H1 (cell line): Measurements from ENCODE around the gene FRMD5. TPM values are rescaled to one million over a fixed set of nuclear protein-coding genes. Genes with fewer than 3 reads are reported as not detected.

Experiments used
- CTCF ChIA-PET: fragments of 300-600 bp; sonication (Branson Sonifier 250); formaldehyde crosslinking; loops from one replicate; lab custom pipeline; 2021; ENCODE audit not compliant: partially characterized antibody; lab: Charles Lee
- POLR2A ChIA-PET: fragments of 300-600 bp; sonication (Branson Sonifier 250); formaldehyde crosslinking; loops from one replicate; lab custom pipeline; 2021; ENCODE audit warnings: inconsistent platforms; ENCODE audit not compliant: partially characterized antibody; lab: Charles Lee
- DNase-seq, 2 experiments: peaks; one replicate each; pipeline versions ENCODE4 v3.0.0 to v3.0.0-alpha.2; 2010 to 2022; ENCODE audit warnings: low spot score in 2 of 2, low read depth in 1 of 2, mixed read lengths in 1 of 2
- FAIRE-seq: peaks from 2 replicates; lab custom pipeline; 2011; peaks lifted over from hg19 to GRCh38; lab: Jason Lieb, UNC
- H2AFZ ChIP-seq: 2 replicates; pipeline ENCODE4 v1.8.1; 2012; ENCODE audit warnings: low read length, inconsistent platforms
- H2AK5ac ChIP-seq: 2 replicates; pipeline ENCODE4 v1.6.1; 2013; ENCODE audit warnings: low read depth, low read length
- H2BK120ac ChIP-seq: replicated peaks from 2 replicates; pipeline ENCODE3; 2013; ENCODE audit warnings: low read depth, low read length, inconsistent platforms
- H2BK12ac ChIP-seq: 2 replicates; pipeline ENCODE4 v1.6.1; 2013; ENCODE audit warnings: low read depth, low read length
- H2BK15ac ChIP-seq: 2 replicates; pipeline ENCODE4 v1.6.1; 2013; ENCODE audit warnings: low read length
- H2BK20ac ChIP-seq: 2 replicates; pipeline ENCODE4 v1.6.1; 2013; ENCODE audit warnings: low read length
- H2BK5ac ChIP-seq: 2 replicates; pipeline ENCODE4 v1.6.1; 2013; ENCODE audit warnings: low read depth, low read length
- H3K14ac ChIP-seq: 2 replicates; pipeline ENCODE4 v1.6.1; 2013; ENCODE audit warnings: inconsistent platforms; ENCODE audit not compliant: insufficient read length
- H3K18ac ChIP-seq: 2 replicates; pipeline ENCODE4 v1.6.1; 2013; ENCODE audit warnings: low read length; ENCODE audit errors: extremely low read depth
- H3K23ac ChIP-seq: 2 replicates; pipeline ENCODE4 v1.6.1; 2013; ENCODE audit warnings: inconsistent platforms; ENCODE audit not compliant: insufficient read length
- H3K23me2 ChIP-seq: 2 replicates; pipeline ENCODE4 v1.6.1; 2013; ENCODE audit warnings: low read depth, low read length
- H3K27ac ChIP-seq: 2 replicates; pipeline ENCODE4 v1.6.1; 2011; ENCODE audit warnings: low read depth, low read length, inconsistent platforms
- H3K27me3 ChIP-seq, 4 experiments: replicated peaks in 1 of 4; 1 replicate in 1 of 4; 2 replicates in 3 of 4; pipeline versions ENCODE4 v1.6.1 to v1.8.1; 2011 to 2013; ENCODE audit warnings: low read length in 3 of 4, mild to moderate bottlenecking in 3 of 4, inconsistent platforms in 2 of 4, mixed read lengths in 2 of 4, moderate library complexity in 1 of 4; ENCODE audit not compliant: control insufficient read depth in 3 of 4, insufficient read depth in 3 of 4; ENCODE audit errors: extremely low read depth in 1 of 4
- H3K36me3 ChIP-seq, 4 experiments: 2 replicates each; pipeline versions ENCODE4 v1.6.1 to v1.8.1; 2011 to 2013; ENCODE audit warnings: mild to moderate bottlenecking in 4 of 4, low read length in 3 of 4, moderate library complexity in 2 of 4, control low read depth in 1 of 4, inconsistent platforms in 1 of 4; ENCODE audit not compliant: insufficient read depth in 4 of 4, control insufficient read depth in 2 of 4
- H3K4ac ChIP-seq: replicated peaks from 2 replicates; pipeline ENCODE3; 2013; ENCODE audit warnings: low read length, low read depth, mixed read lengths, inconsistent platforms; ENCODE audit not compliant: insufficient read length
- H3K4me1 ChIP-seq, 4 experiments: replicated peaks in 1 of 4; 1 replicate in 1 of 4; 2 replicates in 3 of 4; pipeline versions ENCODE4 v1.6.1 to v1.8.1; 2011 to 2013; ENCODE audit warnings: low read length in 3 of 4, inconsistent platforms in 2 of 4, mixed read lengths in 1 of 4; ENCODE audit not compliant: insufficient read depth in 4 of 4, control insufficient read depth in 3 of 4
- H3K4me2 ChIP-seq, 2 experiments: 2 replicates each; pipeline versions ENCODE4 v1.6.1 to v1.8.1; 2011 to 2013; ENCODE audit warnings: low read depth in 2 of 2, low read length in 2 of 2, control low read depth in 1 of 2, inconsistent platforms in 1 of 2, mild to moderate bottlenecking in 1 of 2; ENCODE audit not compliant: insufficient read depth in 1 of 2
- H3K4me3 ChIP-seq, 4 experiments: fragments of 200-600, 300-600 bp in 1 of 4; sonication (generic), shearing (Covaris generic), sonication (Bioruptor Twin) in 1 of 4; 2 replicates each; pipeline versions ENCODE4 v1.5.1 to v1.8.1; 2011 to 2016; ENCODE audit warnings: low read length in 4 of 4, low read depth in 3 of 4, control low read depth in 2 of 4, inconsistent platforms in 2 of 4, mild to moderate bottlenecking in 2 of 4, mixed read lengths in 1 of 4, moderate library complexity in 1 of 4; ENCODE audit not compliant: insufficient read depth in 2 of 4; ENCODE audit errors: extremely low read depth in 1 of 4
- H3K56ac ChIP-seq: replicated peaks from 2 replicates; pipeline ENCODE3; 2013; ENCODE audit warnings: low read depth, mild to moderate bottlenecking, mixed read lengths, low read length, inconsistent platforms; ENCODE audit not compliant: insufficient read length
- H3K79me1 ChIP-seq: 2 replicates; pipeline ENCODE4 v1.6.1; 2013; ENCODE audit warnings: low read depth, low read length, control low read depth
- H3K79me2 ChIP-seq, 2 experiments: 2 replicates each; pipeline versions ENCODE4 v1.6.1 to v1.8.1; 2012 to 2013; ENCODE audit warnings: low read length in 2 of 2, mild to moderate bottlenecking in 2 of 2, inconsistent platforms in 1 of 2; ENCODE audit not compliant: insufficient read depth in 2 of 2, control insufficient read depth in 1 of 2
- H3K9ac ChIP-seq, 4 experiments: replicated peaks in 1 of 4; 1 replicate in 1 of 4; 2 replicates in 3 of 4; pipeline versions ENCODE4 v1.6.1 to v1.8.1; 2011 to 2013; ENCODE audit warnings: low read depth in 3 of 4, low read length in 3 of 4, control low read depth in 2 of 4, mild to moderate bottlenecking in 2 of 4, moderate library complexity in 2 of 4, inconsistent platforms in 1 of 4; ENCODE audit errors: extremely low read depth in 1 of 4
- H3K9me3 ChIP-seq, 2 experiments: 2 replicates each; pipeline versions ENCODE4 v1.6.1 to v1.8.1; 2012 to 2013; ENCODE audit warnings: mild to moderate bottlenecking in 2 of 2, moderate library complexity in 2 of 2, control low read depth in 1 of 2, inconsistent platforms in 1 of 2, low read depth in 1 of 2, low read length in 1 of 2, mixed read lengths in 1 of 2; ENCODE audit not compliant: insufficient read depth in 2 of 2
- H4K20me1 ChIP-seq, 2 experiments: replicated peaks in 1 of 2; 2 replicates each; pipeline versions ENCODE3 to v1.8.1; 2011 to 2013; ENCODE audit warnings: inconsistent platforms in 2 of 2, low read length in 2 of 2, mild to moderate bottlenecking in 1 of 2; ENCODE audit not compliant: insufficient read depth in 2 of 2, control insufficient read depth in 1 of 2
- H4K5ac ChIP-seq: 2 replicates; pipeline ENCODE4 v1.6.1; 2013; ENCODE audit warnings: low read length, low read depth, mixed read lengths, inconsistent platforms; ENCODE audit not compliant: insufficient read length
- H4K8ac ChIP-seq: 2 replicates; pipeline ENCODE4 v1.8.0; 2013; ENCODE audit warnings: mild to moderate bottlenecking, moderate library complexity, low read length, inconsistent platforms; ENCODE audit not compliant: insufficient read depth; ENCODE audit errors: extremely low read depth
- H4K91ac ChIP-seq: replicated peaks from 2 replicates; pipeline ENCODE3; 2013; ENCODE audit warnings: low read length, mixed read lengths, inconsistent platforms; ENCODE audit not compliant: insufficient read length
- BACH1 ChIP-seq: IDR thresholded peaks from 2 replicates; pipeline ENCODE4 v1.6.1; 2012; ENCODE audit warnings: low read length, improper control_type of control experiment
- CTCF ChIP-seq, 3 experiments: IDR thresholded peaks; 1 replicate in 2 of 3; 2 replicates in 1 of 3; pipeline versions ENCODE4 v1.5.1 to v1.6.1; 2011; ENCODE audit warnings: low read length in 3 of 3, mild to moderate bottlenecking in 3 of 3, inconsistent platforms in 2 of 3, low read depth in 1 of 3, moderate library complexity in 1 of 3; ENCODE audit not compliant: insufficient read depth in 1 of 3; ENCODE audit errors: control extremely low read depth in 1 of 3
- GTF2F1 ChIP-seq: IDR thresholded peaks from 2 replicates; pipeline ENCODE4 v1.6.1; 2012; ENCODE audit warnings: low read depth, low read length, improper control_type of control experiment, borderline replicate concordance
- KDM5A ChIP-seq: fragments of 200-600 bp; IDR thresholded peaks from 2 replicates; pipeline ENCODE4 v1.7.1; 2012; ENCODE audit warnings: mild to moderate bottlenecking, low read length, inconsistent platforms, mixed read lengths
- RFX5 ChIP-seq: IDR thresholded peaks from 2 replicates; pipeline ENCODE4 v1.6.1; 2011; ENCODE audit warnings: low read depth, low read length, improper control_type of control experiment, borderline replicate concordance
- RNF2 ChIP-seq: fragments of 200-900, 300-1000 bp; sonication (generic); IDR thresholded peaks from 2 replicates; pipeline ENCODE4 v1.7.1; 2016; ENCODE audit warnings: borderline replicate concordance, low read depth, mild to moderate bottlenecking, antibody characterized with exemption, low read length; ENCODE audit not compliant: poor library complexity, severe bottlenecking; ENCODE audit errors: missing control alignments
- SP4 ChIP-seq: IDR thresholded peaks from 2 replicates; pipeline ENCODE4 v1.6.1; 2012; ENCODE audit warnings: low read length, inconsistent platforms
- TAF1 ChIP-seq: IDR thresholded peaks from 2 replicates; pipeline ENCODE4 v1.6.1; 2011; ENCODE audit warnings: mild to moderate bottlenecking, low read depth, low read length
- TCF12 ChIP-seq: IDR thresholded peaks from 2 replicates; pipeline ENCODE4 v1.6.1; 2011; ENCODE audit warnings: low read depth, mild to moderate bottlenecking, low read length
- WGBS, 2 experiments: shearing (Covaris generic) in 1 of 2; methylation state at CpG; one replicate each; pipeline versions ENCODE4 v1.1.6 to v1.1.7; 2013 to 2015; ENCODE audit warnings: low lambda C conversion rate in 2 of 2, mixed read lengths in 2 of 2, inconsistent platforms in 1 of 2, low coverage in 1 of 2, missing lambda C conversion rate in 1 of 2; ENCODE audit not compliant: insufficient replicate concordance in 2 of 2, insufficient coverage in 1 of 2, insufficient read length in 1 of 2; ENCODE audit errors: extremely low coverage in 1 of 2, missing lambda C conversion rate in 1 of 2; 5-methylcytosine and 5-hydroxymethylcytosine counted together
- polyA plus RNA-seq, 7 experiments: library from polyadenylated mRNA; depleted of rRNA in 3 of 7; stranded (reverse) in 5 of 7; unstranded in 2 of 7; fragments of >200 nt in 5 of 7; fragments of 200-250 nt in 2 of 7; gene quantifications; 1 replicate in 5 of 7; 2 replicates in 1 of 7; 4 replicates in 1 of 7; pipeline versions ENCODE4 v1.2.1 to v1.2.3, GENCODE V29; 2011 to 2013; ENCODE audit warnings: missing spikeins in 2 of 7, mixed read lengths in 2 of 7
- total RNA-seq: library from RNA; stranded (reverse); fragmentation: NEBNext Ultra II Directional; extraction: Animal tissue kit (Norgen Biotek cat#: 25700); gene quantifications from 2 replicates; pipeline ENCODE4 v1.2.1, GENCODE V29; 2021

Gene FRMD5
- total and polyA plus RNA-seq, 2 of the 8 experiments (the other 6 are each of a cell fraction or from before 2014, with no cell fraction given), result 10.1 to 12.6 TPM

DNA sequence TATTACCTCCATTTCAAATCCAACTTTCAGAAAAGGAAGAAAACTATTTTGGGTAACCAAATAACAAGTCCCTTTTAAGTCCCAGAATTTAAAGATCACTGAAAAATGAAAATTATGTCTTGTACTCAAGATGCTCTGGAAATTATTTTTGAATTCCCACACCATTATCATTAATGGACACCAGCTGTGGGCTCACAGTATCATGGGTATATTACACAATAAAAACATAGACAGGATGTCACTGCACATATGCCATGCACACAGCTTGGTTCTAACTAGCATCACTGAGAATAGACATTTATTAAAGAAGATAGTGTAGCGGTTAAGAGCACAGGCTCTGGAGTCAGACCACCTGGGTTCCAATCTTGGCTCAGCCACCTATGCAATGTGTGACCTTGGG lies 130.4 kb downstream of the FRMD5 start:
- Histone ChIP-seq H3K79me2 (no peaks in the 10 kb centered on the region; a peak in 1 of 4 replicates), H2AFZ (no peak overlapping the region)

More for the DNA sequence above, 130.4 kb downstream of the FRMD5 start:
- Histone ChIP-seq H2AK5ac (no peak overlapping the region), H3K18ac (no peak overlapping the region), H3K36me3 (no peaks in the 10 kb centered on the region), H3K23ac (no peak overlapping the region), H3K14ac (no peak overlapping the region), H3K23me2 (no peaks in the 10 kb centered on the region), H3K4me3 (no peak overlapping the region), H3K56ac (no peak overlapping the region), H3K27ac (no peak overlapping the region), H4K20me1 (no peaks in the 10 kb centered on the region), H4K91ac (no peak overlapping the region), H2BK12ac (no peak overlapping the region), H3K27me3 (no peaks in the 10 kb centered on the region), H4K5ac (no peak overlapping the region), H3K4me1 (peaks cover 0 to 3% (median 0%) of the 10 kb centered on the region in 4 experiments; a peak in 1 of 7 replicates), H2BK120ac (no peak overlapping the region), H3K4me2 (no peak overlapping the region), H2BK5ac (no peak overlapping the region), H3K4ac (no peak overlapping the region), H3K9me3 (no peaks in the 10 kb centered on the region), H4K8ac (no peak overlapping the region), H2BK20ac (no peak overlapping the region), H2BK15ac (no peak overlapping the region), H3K9ac (no peak overlapping the region), H3K79me1 (no peaks in the 10 kb centered on the region)
- ChIA-PET POLR2A (no interaction called here), CTCF (interaction anchor here (0.8 to 3.5 kb wide), 6 partner anchors 10 to 160 kb away, joined by 3 to 86 read pairs (median 4); no protein-coding TSS in a partner anchor)
- WGBS, 2 experiments, result 96% methylated on average over 1 of the region's 1 CpG; no CpG with 5 or more reads in 1 of the 2 experiments
- TF ChIP-seq TAF1 (no peak), TCF12 (no peak), KDM5A (no peak), CTCF (IDR thresholded peaks at IDR 0.05; ENCODE audit: control extremely low read depth in 1 of 3, insufficient read depth in 1 of 3, low read depth in 1 of 3, low read length in 3 of 3) (no peak), GTF2F1 (no peak), SP4 (no peak), RFX5 (no peak), RNF2 (no peak), BACH1 (no peak)
- DNase-seq (no peak), FAIRE-seq (no peak)
